Glutamatergic neuron (in vitro differentiated cells): ENCODE measurements around the gene KRTAP4-6. TPM values are rescaled to one million over a fixed set of nuclear protein-coding genes. Genes with fewer than 3 reads are reported as not detected.
"Not testable (repeated sequence)": the region's sequence is repeated elsewhere in the genome, so short reads cannot be mapped to it uniquely, and the experiment has no call there.

ENCODE experiments used
- DNase-seq: peaks from one replicate; pipeline ENCODE4 v3.0.0; 2022
- H3K27ac Mint-ChIP-seq: one replicate; pipeline ENCODE4 v1.8.0; 2020; ENCODE audit warnings: mild to moderate bottlenecking, mixed read lengths, inconsistent platforms; ENCODE audit not compliant: unreplicated experiment
- H3K27me3 Mint-ChIP-seq: one replicate; pipeline ENCODE4 v1.8.0; 2020; ENCODE audit warnings: mild to moderate bottlenecking, moderate library complexity, mixed read lengths, inconsistent platforms; ENCODE audit not compliant: unreplicated experiment
- H3K36me3 Mint-ChIP-seq: one replicate; pipeline ENCODE4 v1.8.0; 2020; ENCODE audit warnings: mild to moderate bottlenecking, mixed read lengths, inconsistent platforms; ENCODE audit not compliant: unreplicated experiment
- H3K4me1 Mint-ChIP-seq: one replicate; pipeline ENCODE4 v1.8.0; 2020; ENCODE audit warnings: mild to moderate bottlenecking, low read depth, mixed read lengths, inconsistent platforms; ENCODE audit not compliant: unreplicated experiment
- H3K4me3 Mint-ChIP-seq: one replicate; pipeline ENCODE4 v1.8.0; 2020; ENCODE audit warnings: mild to moderate bottlenecking, mixed read lengths, inconsistent platforms; ENCODE audit not compliant: unreplicated experiment
- H3K9me3 Mint-ChIP-seq: one replicate; pipeline ENCODE4 v1.8.0; 2020; ENCODE audit warnings: mild to moderate bottlenecking, moderate library complexity, mixed read lengths, inconsistent platforms; ENCODE audit not compliant: unreplicated experiment
- CTCF ChIP-seq: fragments of 200-600 bp; sonication (generic); IDR thresholded peaks from one replicate; pipeline ENCODE4 v1.5.0; 2021; ENCODE audit not compliant: partially characterized antibody, unreplicated experiment
- long read RNA-seq: library from polyadenylated mRNA; unstranded; transcript quantifications from one replicate; pipeline ENCODE4 v2.0.0, GENCODE V29; 2020; ENCODE audit not compliant: unreplicated experiment
- total RNA-seq: library from RNA; stranded (reverse); fragmentation: NEBNext Ultra II Directional; extraction: Animal tissue kit (Norgen Biotek cat#: 25700); gene quantifications from one replicate; pipeline ENCODE4 v1.2.1, GENCODE V29; 2021; ENCODE audit not compliant: unreplicated experiment

Gene KRTAP4-6
- total RNA-seq: not detected
- long read RNA-seq: 0 reads

GRCh38 chr17:41140360-41141131 lies at the start of gene KRTAP4-6:
Gene KRTAP4-6 (minus strand): TSS chr17:41140544. CDS start chr17:41140487, 57 bp downstream.
- H3K4me1 Mint-ChIP-seq: no peaks in the 10 kb centered on the region
- TF ChIP-seq CTCF: no peak
- H3K27me3 Mint-ChIP-seq: peaks cover 3% of the 10 kb centered on the region
- peaks cover 22% of the 10 kb centered on the region for H3K36me3 Mint-ChIP-seq
- DNase-seq: no peak
- H3K4me3 Mint-ChIP-seq: no peak within 1 kb of the TSS
- peaks cover 6% of the 10 kb centered on the region for H3K9me3 Mint-ChIP-seq
- peak within 1 kb of the TSS; percentile 62 for H3K27ac Mint-ChIP-seq

GRCh38 chr17:41189837-41190318 lies 49.5 kb upstream of the KRTAP4-6 start, which contains the start of gene KRTAP9-1:
Gene KRTAP9-1 (plus strand): TSS chr17:41189887. CDS start chr17:41189887, 0 bp downstream.
- not testable (repeated sequence) for H3K36me3 Mint-ChIP-seq, H3K4me3 Mint-ChIP-seq, H3K9me3 Mint-ChIP-seq, H3K4me1 Mint-ChIP-seq, H3K27ac Mint-ChIP-seq, H3K27me3 Mint-ChIP-seq, DNase-seq

DNA sequence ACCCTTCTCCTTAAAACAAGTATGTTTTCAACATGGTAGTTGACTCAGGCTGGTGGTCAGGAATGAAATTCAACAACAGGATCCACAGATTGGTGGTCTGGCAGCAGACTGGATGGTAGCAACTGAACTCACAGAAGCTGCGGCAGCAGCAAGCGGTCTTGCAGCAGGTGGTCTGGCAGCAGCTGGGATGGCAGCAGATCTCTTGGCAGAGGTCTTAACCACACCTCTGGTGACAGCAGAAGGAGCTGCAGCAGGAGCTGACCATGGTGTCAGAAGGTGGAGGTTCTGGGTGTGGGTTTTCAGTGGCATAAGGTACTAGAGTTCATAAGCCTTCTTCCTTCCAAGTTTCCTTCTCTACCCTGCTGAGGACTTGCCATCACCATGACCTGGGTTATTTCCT lies 46.5 kb upstream of the KRTAP4-6 start:
- no peak for DNase-seq
- Mint-ChIP-seq H3K36me3 (peaks cover 5% of the 10 kb centered on the region), H3K4me1 (peaks cover 1% of the 10 kb centered on the region), H3K27me3 (peaks cover 10% of the 10 kb centered on the region), H3K4me3 (no peak overlapping the region), H3K9me3 (peaks cover 16% of the 10 kb centered on the region), H3K27ac (no peak overlapping the region)
- no peak for TF ChIP-seq CTCF

GRCh38 chr17:41185001-41185400 lies 44.7 kb upstream of the KRTAP4-6 start:
- H3K27ac Mint-ChIP-seq: no peak overlapping the region

DNA sequence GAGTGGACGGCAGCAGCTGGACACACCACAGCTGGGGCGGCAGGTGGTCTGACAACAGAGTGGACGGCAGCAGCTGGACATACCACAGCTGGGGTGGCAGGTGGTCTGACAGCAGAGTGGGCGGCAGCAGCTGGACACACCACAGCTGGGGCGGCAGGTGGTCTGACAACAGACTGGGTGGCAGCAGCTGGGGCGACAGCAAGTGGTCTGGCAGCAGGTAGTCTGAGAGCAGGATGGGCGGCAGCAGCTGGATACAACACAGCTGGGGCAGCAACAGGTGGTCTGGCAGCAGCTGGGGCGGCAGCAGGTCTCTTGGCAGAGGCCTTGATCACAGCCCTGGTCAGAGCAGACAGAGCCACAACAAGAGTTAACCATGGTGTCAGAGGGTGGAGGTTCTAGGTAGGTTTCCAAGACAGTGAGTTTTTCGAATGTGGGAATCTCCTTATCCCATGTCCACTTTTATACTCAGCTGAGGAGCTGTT lies 44.2 kb upstream of the KRTAP4-6 start, which contains the start of gene KRTAP4-1:
Gene KRTAP4-1 (minus strand): TSS at position 432 of the 482 bp plus-strand sequence. CDS start 57 bp downstream, at position 375.
- no peak for TF ChIP-seq CTCF
- peaks cover 6% of the 10 kb centered on the region for H3K27me3 Mint-ChIP-seq
- H3K36me3 Mint-ChIP-seq: no peaks in the 10 kb centered on the region
- H3K9me3 Mint-ChIP-seq: peaks cover 12% of the 10 kb centered on the region
- DNase-seq: peak; percentile 31
- peak within 1 kb of the TSS; percentile 68 for H3K27ac Mint-ChIP-seq
- no peak within 1 kb of the TSS for H3K4me3 Mint-ChIP-seq
- H3K4me1 Mint-ChIP-seq: no peaks in the 10 kb centered on the region

More at GRCh38 chr17:41185001-41185400, 44.7 kb upstream of the KRTAP4-6 start:
- Mint-ChIP-seq H3K4me3 (no peak overlapping the region), H3K36me3 (no peaks in the 10 kb centered on the region), H3K9me3 (peaks cover 12% of the 10 kb centered on the region), H3K27me3 (peaks cover 6% of the 10 kb centered on the region), H3K4me1 (no peaks in the 10 kb centered on the region)
- no peak for DNase-seq
- no peak for TF ChIP-seq CTCF
